Left ventricle myocardium superior (tissue), 1 donor: Measurements from ENCODE around the gene TSPAN33. TPM values are rescaled to one million over a fixed set of nuclear protein-coding genes. Genes with fewer than 3 reads are reported as not detected.
"Not testable (repeated sequence)": the region's sequence is repeated elsewhere in the genome, so short reads cannot be mapped to it uniquely, and the experiment has no call there.

Experiments
- ATAC-seq: fragments of 200-7000 bp; cut with Tn5 transposase; one replicate; pipeline ENCODE4 v1.9.1; 2020; ENCODE audit warnings: mild to moderate bottlenecking, moderate library complexity
- DNase-seq: peaks from one replicate; pipeline ENCODE4 v3.0.0-alpha.2; 2020
- intact Hi-C: fragments of 100-400 bp; cut with micrococcal nuclease; formaldehyde crosslinking; loops from one replicate; pipeline ENCODE4 v1.11.0; 2022
- long read RNA-seq: library from polyadenylated mRNA; unstranded; transcript quantifications from one replicate; pipeline ENCODE4 v2.0.0, GENCODE V29; 2021
- total RNA-seq: library from RNA; stranded (reverse); fragmentation: NEBNext Ultra II Directional; extraction: Animal tissue kit (Norgen Biotek cat#: 25700); gene quantifications from one replicate; pipeline ENCODE4 v1.2.1, GENCODE V29; 2021
- donor health status: DM: no; HTN: yes; CAD: no; lungs with severe emphysema.

Gene TSPAN33
- 15.1 TPM for total RNA-seq
- long read RNA-seq, transcript TSPAN33-201 (8 exons, 1,863 nt): major isoform, 29 of 33 reads
- long read RNA-seq, partial matches to known transcripts: 2 of 33 reads
- long read RNA-seq, other reads (novel, unspliced or antisense): 2 of 33 reads

DNA sequence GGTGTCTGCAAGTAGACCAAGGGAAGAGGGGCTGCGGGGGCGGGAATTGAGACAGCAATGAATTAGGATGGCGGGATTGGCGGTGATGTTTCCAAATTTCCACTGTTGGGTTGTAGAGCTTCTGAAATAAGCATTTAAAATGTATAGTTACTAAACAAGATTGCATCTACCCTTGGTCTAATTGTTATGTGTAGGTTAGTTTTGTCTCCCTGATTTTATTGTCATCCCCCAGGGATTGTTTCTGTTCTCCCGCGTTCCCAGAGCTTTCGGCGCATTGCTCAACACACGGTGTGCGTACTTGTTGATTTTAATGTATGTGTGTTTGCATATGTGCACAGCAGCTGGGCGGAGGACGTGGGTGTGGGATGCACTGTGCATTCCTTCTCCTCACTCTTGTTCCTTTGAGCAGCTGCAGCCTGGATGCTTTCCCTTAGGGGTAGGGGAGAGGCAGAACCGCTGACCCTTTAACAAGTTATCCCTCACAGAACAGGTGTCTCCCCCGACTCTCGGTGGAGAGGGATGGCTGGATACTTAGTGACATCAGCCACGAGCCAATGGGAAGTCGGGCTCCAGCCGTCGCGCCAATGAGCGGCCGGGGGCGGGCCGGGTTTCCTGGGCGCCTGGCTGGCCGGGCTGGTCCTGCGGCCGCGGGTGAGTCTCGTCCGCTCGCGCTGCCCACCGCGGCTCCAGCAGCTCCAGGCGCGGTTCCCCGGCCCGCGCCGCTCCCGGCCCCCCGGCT, at the start of gene TSPAN33:
Gene TSPAN33 (plus strand): TSS at position 613 of the 739 bp plus-strand sequence. CDS start 274 bp downstream, outside the sequence.
- peak; percentile 90 for DNase-seq
- intact Hi-C loops: no loop called here
- ATAC-seq: peak; percentile 93

DNA sequence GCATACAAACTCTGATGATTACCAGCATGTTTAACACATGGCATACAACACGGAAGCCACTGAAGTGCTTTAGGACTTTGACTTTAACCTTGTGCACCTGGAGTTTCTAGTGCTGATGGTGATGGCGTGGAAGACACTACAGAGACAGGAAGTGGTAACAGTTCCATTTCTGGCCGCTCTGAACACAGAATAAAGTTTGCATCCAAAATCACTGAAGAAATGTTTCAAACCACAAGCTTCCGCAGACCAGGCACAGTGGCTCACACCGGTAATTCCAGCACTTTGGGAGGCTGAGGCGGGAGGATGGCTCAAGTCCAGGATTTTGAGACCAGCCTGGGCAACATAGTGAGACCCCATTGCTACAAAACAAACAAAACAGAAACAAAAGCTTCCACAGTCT, 49.2 kb upstream of the TSPAN33 start:
- ATAC-seq (no peak), DNase-seq (no peak)
- intact Hi-C loops: no loop called here

DNA sequence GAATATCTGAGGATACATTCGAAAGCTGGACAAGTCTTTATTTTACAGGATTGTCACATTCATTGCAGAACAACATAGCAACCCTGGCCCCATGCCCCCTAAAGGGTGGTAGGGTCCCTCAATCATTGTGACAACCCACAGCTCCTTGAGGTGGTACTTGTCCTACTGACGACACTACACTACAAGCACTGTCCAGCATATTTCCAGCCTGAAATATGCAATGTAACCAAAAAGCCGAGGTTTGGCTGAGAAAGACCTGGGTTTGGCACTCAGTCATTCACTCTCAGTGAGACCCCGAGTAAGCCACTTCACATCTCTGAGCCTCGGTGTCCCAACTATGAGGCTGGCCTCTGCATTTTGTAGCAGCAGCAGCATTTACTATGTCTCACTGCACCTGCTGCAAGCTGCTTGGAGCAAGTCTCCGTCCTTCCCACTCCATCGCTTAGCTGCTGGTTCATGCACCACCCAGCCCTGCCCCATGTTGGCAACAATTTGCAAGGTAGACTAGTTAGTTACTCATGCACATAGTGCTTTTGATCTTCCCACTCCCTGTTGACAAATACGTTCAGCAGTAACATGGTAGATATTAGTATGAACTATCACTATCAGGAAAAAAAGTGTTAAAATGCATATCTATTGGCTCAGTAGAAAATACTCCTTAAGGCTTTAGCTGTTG, 46.0 kb upstream of the TSPAN33 start:
- ATAC-seq (no peak), DNase-seq (no peak)
- intact Hi-C loops: no loop called here

DNA sequence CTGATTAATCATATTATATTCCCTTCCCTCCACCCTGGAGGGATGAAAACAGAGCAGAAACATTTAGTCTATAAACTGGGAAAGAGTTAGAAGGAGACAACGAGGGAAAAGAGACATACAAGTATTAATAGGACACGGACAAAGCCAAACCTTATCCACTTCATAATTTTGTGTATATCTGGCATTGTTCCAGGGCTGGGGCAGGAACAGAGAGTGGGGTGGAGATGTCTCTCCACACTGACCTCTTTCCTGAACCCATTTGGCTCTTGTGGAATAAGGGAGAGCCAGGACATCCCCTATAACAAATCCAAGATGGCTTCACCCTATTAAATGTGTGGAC, 43.7 kb upstream of the TSPAN33 start:
- ATAC-seq: no peak
- intact Hi-C loops: loop anchor here (10.0 kb wide), 1 partner anchor 196 kb away; no protein-coding TSS in a partner anchor
- no peak for DNase-seq

DNA sequence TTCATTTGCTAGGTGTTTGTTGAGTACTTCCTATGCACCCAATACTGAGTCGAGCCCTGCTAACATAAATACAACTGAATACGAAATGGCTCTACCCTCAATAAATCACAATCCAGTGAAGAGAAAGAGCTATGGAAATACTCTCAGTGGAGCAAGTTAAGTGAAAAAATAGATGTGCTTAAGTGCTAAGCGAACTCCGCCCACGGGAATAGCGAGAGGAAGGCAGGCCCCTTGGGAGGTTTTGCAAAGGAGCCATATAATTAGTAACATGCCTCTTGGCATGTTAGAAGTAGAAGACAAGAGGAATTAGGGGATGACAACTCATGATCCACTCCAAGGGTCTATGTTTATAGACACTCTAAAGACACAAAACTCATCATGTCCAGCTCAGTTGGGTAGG, 42.8 kb upstream of the TSPAN33 start:
- ATAC-seq: no peak
- intact Hi-C loops: loop anchor here (10.0 kb wide), 1 partner anchor 197 kb away; no protein-coding TSS in a partner anchor
- no peak for DNase-seq

- ATAC-seq (no peak), DNase-seq (no peak)
- intact Hi-C loops: loop anchor here (10.0 kb wide), 1 partner anchor 199 kb away; no protein-coding TSS in a partner anchor
Observed at GRCh38 chr7:129103561-129104324, 40.8 kb upstream of the TSPAN33 start.

- DNase-seq (no peak), ATAC-seq (no peak)
- intact Hi-C loops: loop anchor here (10.0 kb wide), 1 partner anchor 204 kb away; no protein-coding TSS in a partner anchor
Observed at GRCh38 chr7:129108581-129108980, 35.9 kb upstream of the TSPAN33 start.

GRCh38 chr7:129110258-129110981, 34.1 kb upstream of the TSPAN33 start:
- DNase-seq (no peak), ATAC-seq (no peak)
- intact Hi-C loops: no loop called here

GRCh38 chr7:129110982-129111376, 33.5 kb upstream of the TSPAN33 start:
- no peak for ATAC-seq
- intact Hi-C loops: no loop called here
- DNase-seq: no peak

DNA sequence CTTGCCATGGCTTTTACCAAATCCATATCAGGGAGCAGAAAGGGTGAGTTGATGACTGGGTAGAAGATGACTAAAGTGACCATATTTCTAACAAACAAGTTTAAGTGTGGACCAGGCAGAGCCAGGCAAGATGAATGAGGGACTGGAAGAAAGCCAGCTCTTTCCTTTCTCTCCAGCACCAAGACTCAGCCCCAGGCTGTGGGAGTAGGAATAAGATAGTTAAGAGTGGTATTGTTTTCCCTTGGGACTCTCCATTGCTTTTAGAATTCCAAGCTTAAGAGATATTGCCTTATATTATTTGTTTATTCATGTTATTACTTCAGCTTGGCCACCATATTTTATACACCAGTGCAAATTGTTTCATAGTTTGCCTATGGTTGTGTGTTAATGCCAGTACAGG, 28.8 kb upstream of the TSPAN33 start:
- intact Hi-C loops: no loop called here
- ATAC-seq: no peak
- DNase-seq: no peak

- ATAC-seq (no peak), DNase-seq (no peak)
- intact Hi-C loops: no loop called here
Observed at GRCh38 chr7:129118182-129118581, 26.3 kb upstream of the TSPAN33 start.

- intact Hi-C loops: no loop called here
- DNase-seq: no peak
- no peak for ATAC-seq
Observed at GRCh38 chr7:129118976-129119375, 25.5 kb upstream of the TSPAN33 start.

GRCh38 chr7:129121501-129122077, 22.9 kb upstream of the TSPAN33 start:
- not testable (repeated sequence) for ATAC-seq

DNA sequence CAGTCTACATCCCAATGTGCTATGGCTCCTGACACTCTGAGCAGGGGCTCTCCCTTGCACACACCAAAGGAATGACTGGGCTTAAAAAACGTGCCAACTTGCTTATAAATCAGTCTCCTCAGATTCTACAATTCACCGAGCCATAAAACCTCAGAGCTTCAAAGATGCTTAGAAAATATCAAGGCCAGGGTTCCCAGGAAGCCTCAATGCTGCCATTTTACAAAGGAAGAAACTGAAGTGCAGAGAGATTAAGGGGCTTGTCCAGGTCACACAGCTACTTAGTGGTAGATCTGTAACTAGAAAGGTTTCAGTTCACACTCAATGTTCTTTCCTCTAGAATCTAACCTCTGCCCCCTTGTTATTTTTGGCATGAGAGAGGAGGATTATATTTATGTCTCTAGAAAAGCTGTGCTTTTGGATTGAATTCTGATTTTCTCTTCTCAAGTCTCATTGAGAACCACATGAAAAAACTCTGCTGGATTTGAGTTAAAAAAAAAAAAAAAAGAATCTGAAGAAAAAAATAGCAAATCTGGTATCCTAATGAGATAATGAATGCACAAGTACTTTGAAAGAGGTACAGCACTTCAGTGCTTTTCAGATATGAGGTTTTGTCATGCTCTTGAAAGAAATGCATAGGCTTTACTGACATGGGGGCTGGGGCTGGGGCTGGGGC, 22.3 kb upstream of the TSPAN33 start:
- no peak for DNase-seq
- ATAC-seq: no peak
- intact Hi-C loops: no loop called here

More at GRCh38 chr7:129121501-129122077, 22.9 kb upstream of the TSPAN33 start:
- intact Hi-C loops, DNase-seq: not testable (repeated sequence)

- ATAC-seq (no peak), DNase-seq (no peak)
- intact Hi-C loops: no loop called here
Observed at GRCh38 chr7:129122751-129123509, 21.6 kb upstream of the TSPAN33 start.

DNA sequence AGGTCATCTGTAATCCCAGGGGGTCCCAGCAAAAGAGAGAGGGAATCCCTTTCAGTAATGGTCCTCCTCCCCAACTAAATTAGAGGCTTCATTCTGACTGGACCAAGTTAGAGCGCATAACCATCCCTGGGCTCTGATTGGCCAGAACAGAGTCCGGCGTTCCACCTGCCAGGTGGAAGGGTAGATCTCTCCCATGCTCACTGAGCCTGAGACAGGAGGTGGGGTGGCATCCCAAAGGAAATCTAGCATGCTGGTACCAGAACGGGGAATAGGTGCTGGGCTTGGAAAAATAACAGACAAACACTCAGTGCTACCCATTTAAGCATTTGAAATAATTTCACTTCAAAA, 21.0 kb upstream of the TSPAN33 start:
- no peak for DNase-seq
- no peak for ATAC-seq
- intact Hi-C loops: no loop called here

DNA sequence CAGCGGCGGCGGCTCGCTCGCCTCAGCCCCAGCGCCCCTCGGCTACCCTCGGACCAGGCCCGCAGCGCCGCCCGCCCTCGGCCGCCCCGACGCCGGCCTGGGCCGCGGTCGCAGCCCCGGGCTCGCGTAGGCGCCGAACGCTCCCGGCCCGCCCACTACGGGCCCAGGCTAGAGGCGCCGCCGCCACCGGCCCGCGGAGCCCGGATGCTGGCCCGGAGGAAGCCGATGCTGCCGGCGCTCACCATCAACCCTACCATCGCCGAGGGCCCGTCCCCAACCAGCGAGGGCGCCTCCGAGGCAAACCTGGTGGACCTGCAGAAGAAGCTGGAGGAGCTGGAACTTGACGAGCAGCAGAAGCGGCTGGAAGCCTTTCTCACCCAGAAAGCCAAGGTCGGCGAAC, 18.2 kb upstream of the TSPAN33 start:
- DNase-seq (no peak), ATAC-seq (no peak)
- intact Hi-C loops: no loop called here

- DNase-seq (no peak), ATAC-seq (no peak)
- intact Hi-C loops: no loop called here
Observed at GRCh38 chr7:129127154-129127553, 17.4 kb upstream of the TSPAN33 start.
